DMS53 treated with DMSO at 0.1 percent for 48 hours (cell line): ENCODE measurements around the gene MAGEB4.
A peak's percentile ranks its signal among the peaks of the same experiment; 100 is the strongest.

Experiments used
- DNase-seq: peaks from one replicate; lab custom pipeline; 2025; ENCODE audit not compliant: unreplicated experiment; lab: John Stamatoyannopoulos, UW

MAGEB4 gene

GRCh38 chrX:30282527-30282926 lies 40.7 kb downstream of the MAGEB4 start:
- no peak for DNase-seq

- DNase-seq = peak; percentile 62
Observed at GRCh38 chrX:30283456-30284200, 41.8 kb downstream of the MAGEB4 start.
